Endodermal cell (in vitro differentiated cells): Measurements from ENCODE around the gene CPM. TPM values are rescaled to one million over a fixed set of nuclear protein-coding genes. Genes with fewer than 3 reads are reported as not detected.

Experiments used
- DNase-seq: peaks from one replicate; pipeline ENCODE4 v3.0.0-alpha.2; 2017
- H3K27ac ChIP-seq: 2 replicates; pipeline ENCODE4 v1.5.1; 2013; ENCODE audit warnings: mild to moderate bottlenecking, low read depth, low read length, moderate library complexity
- H3K27me3 ChIP-seq: 2 replicates; pipeline ENCODE4 v1.6.1; 2013; ENCODE audit warnings: mild to moderate bottlenecking, low read length, moderate library complexity; ENCODE audit not compliant: insufficient read depth, control insufficient read depth, poor library complexity, severe bottlenecking
- H3K36me3 ChIP-seq: 2 replicates; pipeline ENCODE4 v1.7.0; 2013; ENCODE audit warnings: mild to moderate bottlenecking, low read length, moderate library complexity; ENCODE audit not compliant: control insufficient read depth, insufficient read depth
- H3K4me1 ChIP-seq: one replicate; pipeline ENCODE4 v1.7.0; 2013; ENCODE audit warnings: low read length; ENCODE audit not compliant: control insufficient read depth, insufficient read depth
- H3K4me3 ChIP-seq: 2 replicates; pipeline ENCODE4 v1.5.1; 2013; ENCODE audit warnings: mild to moderate bottlenecking, low read length, moderate library complexity
- H3K9ac ChIP-seq: 2 replicates; pipeline ENCODE4 v1.6.1; 2013; ENCODE audit warnings: mild to moderate bottlenecking, low read length, moderate library complexity; ENCODE audit not compliant: poor library complexity, severe bottlenecking; ENCODE audit errors: extremely low read depth
- H3K9me3 ChIP-seq: 2 replicates; pipeline ENCODE4 v1.6.1; 2013; ENCODE audit warnings: mild to moderate bottlenecking, low read length, moderate library complexity; ENCODE audit not compliant: control insufficient read depth
- H3K27ac Mint-ChIP-seq: 2 replicates; pipeline ENCODE4 v1.8.0; 2020; ENCODE audit warnings: mixed read lengths
- H3K27me3 Mint-ChIP-seq: 2 replicates; pipeline ENCODE4 v1.8.0; 2021; ENCODE audit warnings: mild to moderate bottlenecking, mixed read lengths; ENCODE audit not compliant: insufficient read depth
- H3K36me3 Mint-ChIP-seq: 2 replicates; pipeline ENCODE4 v1.8.0; 2020; ENCODE audit warnings: low read depth, mixed read lengths
- H3K4me1 Mint-ChIP-seq: 2 replicates; pipeline ENCODE4 v1.8.0; 2020; ENCODE audit warnings: mixed read lengths
- H3K4me3 Mint-ChIP-seq: 2 replicates; pipeline ENCODE4 v1.8.0; 2020; ENCODE audit warnings: mild to moderate bottlenecking, moderate library complexity, mixed read lengths
- H3K9me3 Mint-ChIP-seq: 2 replicates; pipeline ENCODE4 v1.8.0; 2020; ENCODE audit warnings: mild to moderate bottlenecking, mixed read lengths
- CTCF ChIP-seq: fragments of 200-600 bp; sonication (generic); conservative IDR thresholded peaks from 2 replicates; pipeline ENCODE4 v1.5.0; 2021; ENCODE audit warnings: antibody characterized with exemption, mild to moderate bottlenecking
- WGBS, 2 experiments: methylation state at CpG; one replicate each; pipeline versions ENCODE4 v1.1.5 to v1.1.7; 2013; ENCODE audit warnings: missing lambda C conversion rate in 2 of 2, mixed read lengths in 1 of 2; ENCODE audit not compliant: insufficient coverage in 1 of 2, insufficient read length in 1 of 2; 5-methylcytosine and 5-hydroxymethylcytosine counted together
- total RNA-seq, 2 donors: library from RNA; stranded (reverse); fragmentation: NEBNext Ultra II Directional in 1 of 2; extraction: Animal tissue kit (Norgen Biotek cat#: 25700) in 1 of 2; gene quantifications; 2 replicates in 1 of 2; 3 replicates in 1 of 2; pipeline ENCODE4 v1.2.1, GENCODE V29; 2021

Gene CPM
- total RNA-seq, 2 donors from 2014 or later: 0.80 to 0.86 TPM

DNA sequence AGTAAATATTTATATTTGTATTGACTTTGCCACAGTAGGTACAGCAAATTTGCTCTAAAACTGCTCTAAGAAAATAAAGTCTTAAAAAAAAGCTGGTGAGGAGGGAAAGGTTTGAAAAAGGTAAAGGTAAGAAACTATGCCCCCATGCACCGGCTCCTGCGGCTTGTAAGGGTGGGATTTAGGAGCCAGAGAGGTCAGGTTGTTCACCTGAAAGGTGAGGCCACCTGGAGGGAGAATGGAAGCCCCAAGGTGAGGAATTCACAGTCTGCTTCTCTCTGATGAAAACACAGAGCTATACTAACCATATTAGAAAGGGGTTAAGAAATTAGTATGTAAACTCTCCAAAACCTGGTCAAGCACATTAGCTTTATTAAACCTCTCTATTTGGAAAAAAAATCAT is 31.8 kb downstream of the CPM start:
- no peaks in the 10 kb centered on the region for H3K36me3 Mint-ChIP-seq
- Histone ChIP-seq H3K9ac (no peak overlapping the region), H3K27ac (no peak overlapping the region), H3K27me3 (no peaks in the 10 kb centered on the region), H3K4me1 (no peaks in the 10 kb centered on the region), H3K9me3 (no peaks in the 10 kb centered on the region), H3K4me3 (no peak overlapping the region), H3K36me3 (no peaks in the 10 kb centered on the region)
- TF ChIP-seq CTCF: no peak
- no peaks in the 10 kb centered on the region for H3K9me3 Mint-ChIP-seq
- DNase-seq: peak; percentile 55
- no peak overlapping the region for H3K4me3 Mint-ChIP-seq
- no peaks in the 10 kb centered on the region for H3K27me3 Mint-ChIP-seq
- no peak overlapping the region for H3K27ac Mint-ChIP-seq
- WGBS, 2 experiments: 86% methylated on average over 2 of the region's 2 CpGs; no CpG with 5 or more reads in 1 of the 2 experiments
- H3K4me1 Mint-ChIP-seq: no peaks in the 10 kb centered on the region

GRCh38 chr12:68900241-68900640 is 32.7 kb downstream of the CPM start:
- H3K4me1 ChIP-seq: no peaks in the 10 kb centered on the region
- no peaks in the 10 kb centered on the region for H3K36me3 Mint-ChIP-seq
- DNase-seq: no peak
- no peak overlapping the region for H3K4me3 Mint-ChIP-seq
- no peaks in the 10 kb centered on the region for H3K27me3 ChIP-seq
- H3K9ac ChIP-seq: no peak overlapping the region
- no peaks in the 10 kb centered on the region for H3K4me1 Mint-ChIP-seq
- TF ChIP-seq CTCF: no peak
- no peaks in the 10 kb centered on the region for H3K36me3 ChIP-seq
- H3K27ac ChIP-seq: no peak overlapping the region
- H3K9me3 Mint-ChIP-seq: no peaks in the 10 kb centered on the region
- H3K27me3 Mint-ChIP-seq: no peaks in the 10 kb centered on the region
- H3K9me3 ChIP-seq: no peaks in the 10 kb centered on the region
- H3K4me3 ChIP-seq: no peak overlapping the region
- no peak overlapping the region for H3K27ac Mint-ChIP-seq
- WGBS, 2 experiments: 78% methylated on average over 1 of the region's 2 CpGs; no CpG with 5 or more reads in 1 of the 2 experiments

GRCh38 chr12:68899251-68899771 is 33.7 kb downstream of the CPM start:
- DNase-seq: peak; percentile 62
- Histone ChIP-seq H3K4me3 (no peak overlapping the region), H3K36me3 (no peaks in the 10 kb centered on the region), H3K27me3 (no peaks in the 10 kb centered on the region), H3K9me3 (no peaks in the 10 kb centered on the region), H3K27ac (no peak overlapping the region), H3K4me1 (no peaks in the 10 kb centered on the region), H3K9ac (no peak overlapping the region)
- H3K27ac Mint-ChIP-seq: no peak overlapping the region
- no peaks in the 10 kb centered on the region for H3K4me1 Mint-ChIP-seq
- WGBS, 2 experiments: 91 to 94% methylated on average over 2 to 4 of the region's 4 CpGs
- peak; percentile 56 for TF ChIP-seq CTCF
- no peak overlapping the region for H3K4me3 Mint-ChIP-seq
- no peaks in the 10 kb centered on the region for H3K9me3 Mint-ChIP-seq
- no peaks in the 10 kb centered on the region for H3K27me3 Mint-ChIP-seq
- no peaks in the 10 kb centered on the region for H3K36me3 Mint-ChIP-seq
